GM23338 (cell line): Measurements from ENCODE around the gene NSUN3. TPM values are rescaled to one million over a fixed set of nuclear protein-coding genes. Genes with fewer than 3 reads are reported as not detected.

Source experiments
- ATAC-seq: fragments of 200-7000 bp; cut with Tn5 transposase; 3 replicates; pipeline ENCODE4 v1.9.1; 2020
- DNase-seq: peaks from one replicate; pipeline ENCODE4 v3.0.0-alpha.2; 2015; ENCODE audit warnings: low spot score
- H2AFZ ChIP-seq: fragments of 200-600 bp; sonication (generic); 2 replicates; pipeline ENCODE4 v1.8.0; 2016; ENCODE audit warnings: antibody characterized with exemption, mild to moderate bottlenecking, moderate library complexity
- H3F3A ChIP-seq: fragments of 200-600 bp; sonication (generic); replicated peaks from 2 replicates; pipeline ENCODE4 v1.8.0; 2017; ENCODE audit warnings: antibody characterized with exemption, mixed run types, low read depth
- H3K27ac ChIP-seq: fragments of 200-600 bp; sonication (generic); 2 replicates; pipeline ENCODE4 v1.6.1; 2016; ENCODE audit warnings: low read depth
- H3K27me3 ChIP-seq: fragments of 200-600 bp; sonication (generic); 2 replicates; pipeline ENCODE4 v1.8.0; 2016; ENCODE audit warnings: mild to moderate bottlenecking, mixed run types, moderate library complexity; ENCODE audit not compliant: insufficient read depth
- H3K36me3 ChIP-seq: fragments of 200-600 bp; sonication (generic); 2 replicates; pipeline ENCODE4 v1.8.0; 2016; ENCODE audit warnings: mild to moderate bottlenecking; ENCODE audit not compliant: insufficient read depth
- H3K4me1 ChIP-seq: fragments of 200-600 bp; sonication (generic); 2 replicates; pipeline ENCODE4 v1.8.0; 2016; ENCODE audit warnings: mild to moderate bottlenecking, moderate library complexity; ENCODE audit not compliant: insufficient read depth
- H3K4me2 ChIP-seq: fragments of 200-600 bp; sonication (generic); 2 replicates; pipeline ENCODE4 v1.7.1; 2017; ENCODE audit warnings: mixed run types
- H3K4me3 ChIP-seq: fragments of 200-600 bp; sonication (generic); 2 replicates; pipeline ENCODE4 v1.6.1; 2016; ENCODE audit warnings: mixed run types
- H3K79me2 ChIP-seq: fragments of 200-600 bp; sonication (generic); replicated peaks from 2 replicates; pipeline ENCODE4 v1.8.0; 2017; ENCODE audit warnings: mild to moderate bottlenecking; ENCODE audit not compliant: insufficient read depth
- H3K9me2 ChIP-seq: fragments of 200-600 bp; sonication (generic); 2 replicates; pipeline ENCODE4 v1.8.0; 2017; ENCODE audit not compliant: insufficient read depth
- H4K20me1 ChIP-seq: fragments of 200-600 bp; sonication (generic); replicated peaks from 2 replicates; pipeline ENCODE4 v1.8.0; 2017; ENCODE audit warnings: mild to moderate bottlenecking; ENCODE audit not compliant: insufficient read depth
- H3K27ac Mint-ChIP-seq: 2 replicates; pipeline ENCODE4 v1.8.0; 2020; ENCODE audit warnings: inconsistent platforms, mild to moderate bottlenecking, moderate library complexity, mixed read lengths
- H3K27me3 Mint-ChIP-seq: 3 replicates; pipeline ENCODE4 v1.8.0; 2022; ENCODE audit warnings: low read depth, mild to moderate bottlenecking, moderate library complexity, mixed read lengths, inconsistent platforms; ENCODE audit not compliant: insufficient read depth, poor library complexity
- H3K36me3 Mint-ChIP-seq: 3 replicates; pipeline ENCODE4 v1.8.0; 2021; ENCODE audit warnings: low read depth, mild to moderate bottlenecking, inconsistent platforms, moderate library complexity, mixed read lengths
- H3K4me1 Mint-ChIP-seq: 3 replicates; pipeline ENCODE4 v1.8.0; 2020; ENCODE audit warnings: mild to moderate bottlenecking, inconsistent platforms, mixed read lengths
- H3K4me3 Mint-ChIP-seq: 3 replicates; pipeline ENCODE4 v1.8.0; 2021; ENCODE audit warnings: moderate library complexity, mild to moderate bottlenecking, inconsistent platforms, mixed read lengths
- H3K9me3 Mint-ChIP-seq: 3 replicates; pipeline ENCODE4 v1.8.0; 2020; ENCODE audit warnings: moderate library complexity, mild to moderate bottlenecking, inconsistent platforms, mixed read lengths
- CREB1 ChIP-seq: fragments of 250-450 bp; sonication (Bioruptor Pico); IDR thresholded peaks from 2 replicates; pipeline ENCODE4 v1.5.0; 2020; ENCODE audit warnings: low read depth, mild to moderate bottlenecking, moderate library complexity
- CTCF ChIP-seq, 2 experiments: fragments of 200-600 bp in 1 of 2; sonication (generic) in 1 of 2; conservative IDR thresholded peaks; 2 replicates each; pipeline versions ENCODE4 v1.5.1 to v1.6.1; 2016 to 2017; ENCODE audit warnings: antibody characterized with exemption in 2 of 2, low read depth in 2 of 2, mild to moderate bottlenecking in 2 of 2, moderate library complexity in 1 of 2
- ETS1 ChIP-seq: IDR thresholded peaks from 2 replicates; pipeline ENCODE4 v1.6.1; 2016; ENCODE audit warnings: antibody characterized with exemption
- EZH2 ChIP-seq: fragments of 200-600 bp; sonication (generic); IDR thresholded peaks from one replicate; pipeline ENCODE4 v1.8.0; 2017; ENCODE audit warnings: antibody characterized with exemption, mild to moderate bottlenecking, low read depth; ENCODE audit not compliant: unreplicated experiment
- NANOG ChIP-seq: IDR thresholded peaks from 2 replicates; pipeline ENCODE4 v1.6.1; 2016; ENCODE audit warnings: antibody characterized with exemption, borderline replicate concordance
- POLR2AphosphoS5 ChIP-seq: IDR thresholded peaks from 2 replicates; pipeline ENCODE4 v1.6.1; 2016; ENCODE audit warnings: antibody characterized with exemption, low read depth
- REST ChIP-seq: IDR thresholded peaks from one replicate; pipeline ENCODE4 v1.6.1; 2018; ENCODE audit warnings: antibody characterized with exemption; ENCODE audit not compliant: unreplicated experiment
- STAT1 ChIP-seq: IDR thresholded peaks from one replicate; pipeline ENCODE4 v1.6.1; 2016; ENCODE audit warnings: antibody characterized with exemption; ENCODE audit not compliant: unreplicated experiment
- ZNF114 ChIP-seq: fragments of 250-450 bp; sonication (Bioruptor Pico); IDR thresholded peaks from 2 replicates; pipeline ENCODE4 v1.5.0; 2020; ENCODE audit warnings: mild to moderate bottlenecking, moderate library complexity
- ZNF331 ChIP-seq: fragments of 250-450 bp; sonication (Bioruptor Pico); IDR thresholded peaks from 2 replicates; pipeline ENCODE4 v1.5.0; 2020; ENCODE audit warnings: low read depth, mild to moderate bottlenecking, moderate library complexity
- polyA plus RNA-seq: library from polyadenylated mRNA; unstranded; fragments of >200 nt; fragmentation: Nextera tagmentation; extraction: Ambion mirVana; gene quantifications from 2 replicates; pipeline ENCODE4 v1.2.1, GENCODE V29; 2016
- total RNA-seq: library from RNA; depleted of rRNA; stranded (reverse); fragments of >200 nt; shearing (Covaris generic); gene quantifications from 2 replicates; pipeline ENCODE4 v1.2.3, GENCODE V29; 2014

The NSUN3 gene
- total and polyA plus RNA-seq, 2 experiments from 2014 or later, result 5.4 to 10.6 TPM

GRCh38 chr3:94062513-94063404, at the start of gene NSUN3, which contains the start of gene DHFR2 (continued):
- no peak for TF ChIP-seq REST

GRCh38 chr3:94015025-94015424, 47.8 kb upstream of the NSUN3 start:
- Mint-ChIP-seq H3K27me3 (no peaks in the 10 kb centered on the region), H3K4me3 (no peak overlapping the region), H3K36me3 (no peaks in the 10 kb centered on the region), H3K27ac (no peak overlapping the region), H3K9me3 (no peaks in the 10 kb centered on the region), H3K4me1 (no peaks in the 10 kb centered on the region)
- no peaks in the 10 kb centered on the region for H3K4me1 ChIP-seq
- no peak overlapping the region for H2AFZ ChIP-seq
- H3K4me3 ChIP-seq, result no peak overlapping the region
- H3K36me3 ChIP-seq, result no peaks in the 10 kb centered on the region
- DNase-seq, result no peak
- no peaks in the 10 kb centered on the region for H3F3A ChIP-seq
- no peaks in the 10 kb centered on the region for H3K9me2 ChIP-seq
- no peaks in the 10 kb centered on the region for H3K79me2 ChIP-seq
- H3K27me3 ChIP-seq, result no peaks in the 10 kb centered on the region
- H3K4me2 ChIP-seq, result no peak overlapping the region
- H4K20me1 ChIP-seq, result no peaks in the 10 kb centered on the region
- H3K27ac ChIP-seq, result no peak overlapping the region
- no peak for ATAC-seq
- no peak for TF ChIP-seq ZNF114 (CRISPR knock-in tag)
- TF ChIP-seq ETS1, result no peak
- TF ChIP-seq ZNF331, result no peak
- TF ChIP-seq CREB1 (CRISPR knock-in tag), result no peak
- no peak for TF ChIP-seq EZH2
- no peak for TF ChIP-seq STAT1

- Histone ChIP-seq H3K27ac (no peak overlapping the region), H4K20me1 (no peaks in the 10 kb centered on the region), H3F3A (no peaks in the 10 kb centered on the region), H3K36me3 (no peaks in the 10 kb centered on the region), H3K79me2 (no peaks in the 10 kb centered on the region), H2AFZ (no peak overlapping the region), H3K27me3 (no peaks in the 10 kb centered on the region), H3K4me3 (no peak overlapping the region), H3K4me2 (no peak overlapping the region), H3K9me2 (no peaks in the 10 kb centered on the region), H3K4me1 (no peaks in the 10 kb centered on the region)
- Mint-ChIP-seq H3K9me3 (no peaks in the 10 kb centered on the region), H3K27ac (no peak overlapping the region), H3K27me3 (no peaks in the 10 kb centered on the region), H3K36me3 (no peaks in the 10 kb centered on the region), H3K4me3 (no peak overlapping the region), H3K4me1 (no peaks in the 10 kb centered on the region)
- ATAC-seq, result no peak
- DNase-seq, result no peak
- TF ChIP-seq REST, result no peak
- TF ChIP-seq POLR2AphosphoS5, result no peak
- no peak for TF ChIP-seq NANOG
- no peak for TF ChIP-seq EZH2
- no peak for TF ChIP-seq ETS1
- TF ChIP-seq CTCF (conservative IDR thresholded peaks at IDR 0.05; ENCODE audit: low read depth in 2 of 2), result no peak
- TF ChIP-seq ZNF331, result no peak
Measured at GRCh38 chr3:94019659-94020058, 43.2 kb upstream of the NSUN3 start.
